ENCODE data around the gene EZR. TPM values are rescaled to one million over a fixed set of nuclear protein-coding genes. Genes with fewer than 3 reads are reported as not detected.

Gene EZR
- total RNA-seq, 1 experiment from 2014 or later: 375 TPM

DNA sequence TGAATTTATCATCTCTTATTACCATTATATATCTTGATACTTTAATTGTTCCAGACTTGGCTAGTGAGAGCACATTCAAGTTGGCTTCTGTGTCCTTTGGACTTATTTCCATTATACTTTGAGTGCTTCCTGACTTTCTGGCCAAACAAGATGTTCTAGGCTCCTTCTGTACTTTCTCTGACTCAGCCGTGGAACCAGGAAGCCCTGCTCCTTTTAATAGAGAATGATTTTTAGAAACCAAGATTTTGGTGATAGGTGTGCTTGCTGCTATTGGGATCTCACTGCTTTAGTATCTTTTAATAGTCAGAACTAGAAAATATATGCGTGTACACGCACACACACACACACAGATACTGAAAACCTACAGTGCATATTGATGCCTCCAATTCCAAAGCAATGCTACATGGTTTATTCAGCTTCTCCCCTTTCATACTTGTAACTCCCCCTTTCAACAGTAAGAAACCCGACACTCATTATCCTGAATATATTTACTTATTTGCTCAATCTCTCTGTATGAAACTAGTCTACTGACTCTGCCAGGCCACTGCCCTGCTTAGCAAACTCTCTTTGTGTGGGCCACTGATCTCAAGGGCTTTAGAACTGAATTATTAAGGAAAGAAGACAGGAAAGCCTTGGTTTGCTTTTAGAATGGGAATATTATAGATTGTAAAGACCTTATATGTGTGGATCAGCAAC lies 42.7 kb upstream of the EZR start:
- Histone ChIP-seq H4K8ac (replicated peaks; ENCODE audit: insufficient read length, low read depth, low read length) (no peak overlapping the region), H2BK12ac (ENCODE audit: insufficient read length, low read depth, low read length) (no peak overlapping the region), H3K4me2 (ENCODE audit: insufficient read depth, insufficient read length, low read length) (no peak overlapping the region), H2BK20ac (ENCODE audit: low read depth, low read length, poor library complexity, severe bottlenecking) (no peak overlapping the region), H3K23me2 (ENCODE audit: insufficient read length, low read depth, low read length, poor library complexity, severe bottlenecking) (no peaks in the 10 kb centered on the region), H3K4me1 (ENCODE audit: insufficient read depth, low read length) (peaks cover 11% of the 10 kb centered on the region; the same call in 1 of the 2 replicates), H3K14ac (ENCODE audit: insufficient read depth, low read length) (no peak overlapping the region), H3K27me3 (ENCODE audit: insufficient read depth, low read length) (no peaks in the 10 kb centered on the region), H4K5ac (ENCODE audit: insufficient read length, low read depth, low read length) (no peak overlapping the region), H4K91ac (ENCODE audit: insufficient read length, low read depth, low read length) (no peak overlapping the region), H3K79me2 (ENCODE audit: insufficient read depth, low read length) (no peaks in the 10 kb centered on the region), H2BK5ac (ENCODE audit: insufficient read length, low read length) (no peak overlapping the region), H3T11ph (ENCODE audit: low read length) (no peak overlapping the region), H3K27ac (ENCODE audit: insufficient read length, low read depth, low read length) (no peak overlapping the region), H3K18ac (ENCODE audit: insufficient read length, low read depth, low read length) (no peak overlapping the region), H4K20me1 (ENCODE audit: control insufficient read depth, insufficient read depth, insufficient read length) (no peaks in the 10 kb centered on the region), H2AFZ (ENCODE audit: low read length) (no peak overlapping the region), H3K9ac (ENCODE audit: extremely low read depth, insufficient read length, low read length) (no peak overlapping the region), H2AK5ac (ENCODE audit: insufficient read length, low read length) (no peak overlapping the region), H2BK120ac (ENCODE audit: low read depth, low read length, poor library complexity, severe bottlenecking) (no peak overlapping the region), H3K9me3 (ENCODE audit: control insufficient read depth, low read depth, low read length) (no peaks in the 10 kb centered on the region), H3K23ac (ENCODE audit: insufficient read length, low read depth, low read length) (no peak overlapping the region), H3K56ac (ENCODE audit: insufficient read length, low read depth, low read length) (no peak overlapping the region), H3K4ac (ENCODE audit: low read depth, low read length) (no peak overlapping the region), H3K79me1 (ENCODE audit: insufficient read depth, low read depth, low read length, poor library complexity, severe bottlenecking) (no peaks in the 10 kb centered on the region), H2BK15ac (ENCODE audit: low read depth, low read length) (no peak overlapping the region)
- WGBS (ENCODE audit: extremely low coverage, insufficient read length, low lambda C conversion rate): no CpG with 5 or more reads among the region's 4 CpGs
- H3K9me3 Mint-ChIP-seq: no peaks in the 10 kb centered on the region
- no peak for DNase-seq
- H3K27ac Mint-ChIP-seq: 0 out of 7 replicates have a peak overlapping the region, but pooled peaks of 1 of the 3 experiments have one; percentile 27
- no peaks in the 10 kb centered on the region; the same call in 1 of the 2 replicates for H3K27me3 Mint-ChIP-seq (ENCODE audit: low read depth)
- H3K4me1 Mint-ChIP-seq: peaks cover 21 to 30% of the 10 kb centered on the region in 2 experiments
- no peaks in the 10 kb centered on the region for H3K36me3 Mint-ChIP-seq (ENCODE audit: insufficient read depth in 1 of 3, low read depth in 3 of 3)
- H3K4me3 Mint-ChIP-seq: no peak overlapping the region
- TF ChIP-seq, protein P1, sequence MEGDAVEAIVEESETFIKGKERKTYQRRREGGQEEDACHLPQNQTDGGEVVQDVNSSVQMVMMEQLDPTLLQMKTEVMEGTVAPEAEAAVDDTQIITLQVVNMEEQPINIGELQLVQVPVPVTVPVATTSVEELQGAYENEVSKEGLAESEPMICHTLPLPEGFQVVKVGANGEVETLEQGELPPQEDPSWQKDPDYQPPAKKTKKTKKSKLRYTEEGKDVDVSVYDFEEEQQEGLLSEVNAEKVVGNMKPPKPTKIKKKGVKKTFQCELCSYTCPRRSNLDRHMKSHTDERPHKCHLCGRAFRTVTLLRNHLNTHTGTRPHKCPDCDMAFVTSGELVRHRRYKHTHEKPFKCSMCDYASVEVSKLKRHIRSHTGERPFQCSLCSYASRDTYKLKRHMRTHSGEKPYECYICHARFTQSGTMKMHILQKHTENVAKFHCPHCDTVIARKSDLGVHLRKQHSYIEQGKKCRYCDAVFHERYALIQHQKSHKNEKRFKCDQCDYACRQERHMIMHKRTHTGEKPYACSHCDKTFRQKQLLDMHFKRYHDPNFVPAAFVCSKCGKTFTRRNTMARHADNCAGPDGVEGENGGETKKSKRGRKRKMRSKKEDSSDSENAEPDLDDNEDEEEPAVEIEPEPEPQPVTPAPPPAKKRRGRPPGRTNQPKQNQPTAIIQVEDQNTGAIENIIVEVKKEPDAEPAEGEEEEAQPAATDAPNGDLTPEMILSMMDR (conservative IDR thresholded peaks at IDR 0.05): no peak
